ENCODE results near the gene OOSP1.

DNA sequence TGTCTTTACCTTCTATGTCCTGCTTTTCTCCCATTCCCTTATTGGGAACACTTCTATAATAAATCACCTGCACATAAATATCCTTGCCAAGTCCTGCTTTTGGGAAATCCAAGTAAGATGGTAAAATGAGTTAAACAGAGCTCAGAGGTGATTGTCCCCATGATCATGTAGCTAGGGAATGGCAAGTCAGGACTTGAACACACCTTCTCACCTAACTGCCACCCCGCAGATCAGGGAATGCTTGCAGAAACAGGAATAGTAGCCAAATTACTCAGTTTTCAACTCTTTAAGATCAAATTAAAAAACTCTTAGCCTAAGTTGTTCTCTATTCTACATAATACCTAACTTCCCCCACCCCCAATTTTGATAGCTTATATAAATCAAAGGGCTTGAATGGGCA is 43.6 kb upstream of the OOSP1 start:
- TF ChIP-seq, protein P1, sequence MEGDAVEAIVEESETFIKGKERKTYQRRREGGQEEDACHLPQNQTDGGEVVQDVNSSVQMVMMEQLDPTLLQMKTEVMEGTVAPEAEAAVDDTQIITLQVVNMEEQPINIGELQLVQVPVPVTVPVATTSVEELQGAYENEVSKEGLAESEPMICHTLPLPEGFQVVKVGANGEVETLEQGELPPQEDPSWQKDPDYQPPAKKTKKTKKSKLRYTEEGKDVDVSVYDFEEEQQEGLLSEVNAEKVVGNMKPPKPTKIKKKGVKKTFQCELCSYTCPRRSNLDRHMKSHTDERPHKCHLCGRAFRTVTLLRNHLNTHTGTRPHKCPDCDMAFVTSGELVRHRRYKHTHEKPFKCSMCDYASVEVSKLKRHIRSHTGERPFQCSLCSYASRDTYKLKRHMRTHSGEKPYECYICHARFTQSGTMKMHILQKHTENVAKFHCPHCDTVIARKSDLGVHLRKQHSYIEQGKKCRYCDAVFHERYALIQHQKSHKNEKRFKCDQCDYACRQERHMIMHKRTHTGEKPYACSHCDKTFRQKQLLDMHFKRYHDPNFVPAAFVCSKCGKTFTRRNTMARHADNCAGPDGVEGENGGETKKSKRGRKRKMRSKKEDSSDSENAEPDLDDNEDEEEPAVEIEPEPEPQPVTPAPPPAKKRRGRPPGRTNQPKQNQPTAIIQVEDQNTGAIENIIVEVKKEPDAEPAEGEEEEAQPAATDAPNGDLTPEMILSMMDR (IDR thresholded peaks at IDR 0.05), result no peak
- TF ChIP-seq POLR2AphosphoS5 (IDR thresholded peaks at IDR 0.05; ENCODE audit: insufficient read depth in 1 of 2, low read depth in 1 of 2) (no peak), POLR2A (IDR thresholded peaks at IDR 0.05) (no peak)

Data from vagina (tissue), 2 donors.